Nephron progenitor cell (in vitro differentiated cells): ENCODE measurements around the gene FBXW5.

Experiments
- DNase-seq: peaks from one replicate; pipeline ENCODE4 v3.0.0; 2021
- H3K27ac Mint-ChIP-seq: 2 replicates; pipeline ENCODE4 v1.8.0; 2021; ENCODE audit warnings: mild to moderate bottlenecking, moderate library complexity, mixed read lengths
- H3K27me3 Mint-ChIP-seq: 2 replicates; pipeline ENCODE4 v1.8.0; 2021; ENCODE audit warnings: mild to moderate bottlenecking, low read depth, mixed read lengths; ENCODE audit not compliant: poor library complexity
- H3K36me3 Mint-ChIP-seq: 2 replicates; pipeline ENCODE4 v1.8.0; 2021; ENCODE audit warnings: low read depth, mixed read lengths
- H3K4me1 Mint-ChIP-seq: 2 replicates; pipeline ENCODE4 v1.8.0; 2021; ENCODE audit warnings: mixed read lengths
- H3K4me3 Mint-ChIP-seq: 2 replicates; pipeline ENCODE4 v1.8.0; 2021; ENCODE audit warnings: mild to moderate bottlenecking, moderate library complexity, mixed read lengths
- H3K9me3 Mint-ChIP-seq: 2 replicates; pipeline ENCODE4 v1.8.0; 2021; ENCODE audit warnings: mild to moderate bottlenecking, moderate library complexity, mixed read lengths
- CTCF ChIP-seq: fragments of 200-600 bp; sonication (generic); IDR thresholded peaks from 2 replicates; pipeline ENCODE4 v1.5.0; 2021; ENCODE audit warnings: antibody characterized with exemption

Gene FBXW5

DNA sequence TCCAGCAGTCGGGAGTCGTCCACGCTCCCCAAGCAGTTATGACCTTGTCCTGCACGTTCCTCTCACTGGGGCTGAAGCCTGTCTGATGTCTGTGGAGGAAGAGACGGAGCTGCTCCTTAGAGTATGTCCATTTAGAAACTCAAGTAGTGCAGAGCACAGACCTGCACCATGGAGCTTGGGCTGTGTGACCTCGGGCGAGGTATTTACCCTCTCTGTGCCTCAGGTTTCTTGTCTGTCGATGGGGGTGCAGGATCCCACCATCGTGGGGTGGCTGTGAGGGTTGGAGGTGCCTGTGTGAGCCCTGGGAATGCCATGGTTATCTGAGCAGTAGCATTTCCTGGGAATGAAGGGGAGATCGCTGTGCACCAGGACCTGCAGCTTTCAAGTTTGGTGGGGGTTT, 44.0 kb downstream of the FBXW5 start:
- Mint-ChIP-seq H3K4me3 (no peak overlapping the region), H3K27ac (no peak overlapping the region), H3K4me1 (peaks cover 12% of the 10 kb centered on the region), H3K36me3 (peaks cover 36% of the 10 kb centered on the region), H3K27me3 (peaks cover 3% of the 10 kb centered on the region), H3K9me3 (no peaks in the 10 kb centered on the region)
- TF ChIP-seq CTCF, result no peak
- no peak for DNase-seq

- no peak overlapping the region for H3K4me3 Mint-ChIP-seq
- TF ChIP-seq CTCF, result no peak
- no peak overlapping the region for H3K27ac Mint-ChIP-seq
- H3K4me1 Mint-ChIP-seq, result peaks cover 12% of the 10 kb centered on the region
- peaks cover 3% of the 10 kb centered on the region for H3K27me3 Mint-ChIP-seq
- H3K36me3 Mint-ChIP-seq, result peaks cover 42% of the 10 kb centered on the region
- no peak for DNase-seq
- H3K9me3 Mint-ChIP-seq, result no peaks in the 10 kb centered on the region
Measured at GRCh38 chr9:136899196-136899595, 45.3 kb downstream of the FBXW5 start.

DNA sequence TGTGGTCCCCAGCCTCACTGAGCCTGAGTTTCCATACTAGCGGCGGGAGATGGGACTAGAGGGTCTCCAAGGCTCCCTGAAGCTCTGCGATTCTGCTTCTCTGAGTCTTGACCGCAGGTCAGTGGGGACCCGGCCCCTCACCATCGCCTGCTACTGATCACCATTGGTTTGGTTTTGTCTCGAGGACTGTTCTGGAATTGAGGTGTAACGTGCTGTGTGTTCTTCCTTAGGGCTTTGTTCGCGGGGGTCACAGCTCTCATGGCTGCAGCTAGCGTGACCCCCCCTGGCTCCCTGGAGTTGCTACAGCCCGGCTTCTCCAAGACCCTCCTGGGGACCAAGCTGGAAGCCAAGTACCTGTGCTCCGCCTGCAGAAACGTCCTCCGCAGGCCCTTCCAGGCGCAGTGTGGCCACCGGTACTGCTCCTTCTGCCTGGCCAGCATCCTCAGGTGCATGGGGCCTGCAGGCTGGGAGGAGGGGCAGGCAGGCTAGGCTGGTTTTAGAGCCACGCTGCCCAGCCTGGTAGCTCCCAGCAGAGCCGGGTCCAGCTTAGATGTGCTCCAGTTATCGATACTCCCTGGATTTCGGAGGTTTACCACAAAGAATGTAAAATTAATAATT, 45.9 kb downstream of the FBXW5 start:
- Mint-ChIP-seq H3K36me3 (peaks cover 42% of the 10 kb centered on the region), H3K9me3 (no peaks in the 10 kb centered on the region), H3K4me1 (peaks cover 12% of the 10 kb centered on the region), H3K27me3 (peaks cover 3% of the 10 kb centered on the region), H3K4me3 (no peak overlapping the region), H3K27ac (peak overlapping the region; percentile 51)
- no peak for DNase-seq
- TF ChIP-seq CTCF, result no peak

- Mint-ChIP-seq H3K36me3 (peaks cover 28% of the 10 kb centered on the region), H3K27ac (no peak overlapping the region), H3K4me1 (peaks cover 12% of the 10 kb centered on the region), H3K9me3 (no peaks in the 10 kb centered on the region), H3K4me3 (no peak overlapping the region), H3K27me3 (no peaks in the 10 kb centered on the region)
- no peak for DNase-seq
- no peak for TF ChIP-seq CTCF
Measured at GRCh38 chr9:136896027-136896426, 48.5 kb downstream of the FBXW5 start.

GRCh38 chr9:136890661-136891060, 53.9 kb downstream of the FBXW5 start:
- H3K27me3 Mint-ChIP-seq, result no peaks in the 10 kb centered on the region
- peaks cover 9% of the 10 kb centered on the region for H3K4me1 Mint-ChIP-seq
- H3K36me3 Mint-ChIP-seq, result peaks cover 12% of the 10 kb centered on the region
- no peaks in the 10 kb centered on the region for H3K9me3 Mint-ChIP-seq
- H3K4me3 Mint-ChIP-seq, result no peak overlapping the region
- no peak overlapping the region for H3K27ac Mint-ChIP-seq
- DNase-seq, result no peak
- no peak for TF ChIP-seq CTCF
